ENCODE measurements around the gene ZNF215. TPM values are rescaled to one million over a fixed set of nuclear protein-coding genes. Genes with fewer than 3 reads are reported as not detected.
"Not testable (repeated sequence)": the region's sequence is repeated elsewhere in the genome, so short reads cannot be mapped to it uniquely, and the experiment has no call there.

ZNF215 gene
- 1.5 TPM for total RNA-seq

DNA sequence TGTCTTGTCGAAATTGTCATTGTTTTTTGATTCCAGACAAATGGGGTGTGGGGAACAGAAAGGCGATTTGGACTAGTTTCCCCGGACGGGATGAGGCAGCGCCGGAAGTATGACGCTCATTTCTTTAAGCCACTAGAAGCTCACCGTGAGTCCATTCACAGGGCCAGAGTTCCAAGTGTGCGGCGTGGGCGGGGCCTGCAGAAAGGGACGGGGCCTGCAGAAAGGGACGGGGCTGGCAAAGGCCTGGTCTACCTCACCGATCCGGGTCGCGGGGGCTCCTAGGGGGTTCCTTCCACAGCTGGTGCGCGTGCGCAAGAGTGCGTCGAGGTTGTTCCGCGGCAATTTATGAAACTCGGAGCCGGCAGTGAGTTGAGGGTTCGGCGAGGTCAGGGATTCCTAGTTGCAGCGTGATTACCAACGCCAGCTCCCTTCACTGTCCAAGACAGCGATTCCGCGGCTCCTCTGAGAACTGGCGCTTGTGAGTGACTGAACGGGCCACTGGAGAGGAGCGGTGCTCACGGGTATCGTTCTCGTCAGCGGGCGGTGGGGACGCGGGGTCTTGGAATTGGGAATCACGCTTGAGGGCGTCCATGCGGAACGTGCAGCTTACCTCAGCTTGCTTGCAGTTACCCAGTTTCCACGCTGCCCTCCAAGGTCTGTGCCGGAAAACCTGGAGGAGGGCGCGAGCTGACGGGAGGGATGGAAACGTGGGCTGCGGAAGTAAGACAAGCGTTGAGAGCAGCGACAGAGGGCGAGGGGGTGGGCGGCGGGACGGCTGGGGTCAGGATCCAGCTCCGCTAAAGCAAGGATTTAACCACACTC lies at the start of gene ZNF215:
TSS of gene ZNF215 (plus strand) at position 219 of the 822 bp plus-strand sequence. CDS start 5,847 bp downstream, outside the sequence.
- peak; percentile 42 for DNase-seq (ENCODE audit: low spot score)

DNA sequence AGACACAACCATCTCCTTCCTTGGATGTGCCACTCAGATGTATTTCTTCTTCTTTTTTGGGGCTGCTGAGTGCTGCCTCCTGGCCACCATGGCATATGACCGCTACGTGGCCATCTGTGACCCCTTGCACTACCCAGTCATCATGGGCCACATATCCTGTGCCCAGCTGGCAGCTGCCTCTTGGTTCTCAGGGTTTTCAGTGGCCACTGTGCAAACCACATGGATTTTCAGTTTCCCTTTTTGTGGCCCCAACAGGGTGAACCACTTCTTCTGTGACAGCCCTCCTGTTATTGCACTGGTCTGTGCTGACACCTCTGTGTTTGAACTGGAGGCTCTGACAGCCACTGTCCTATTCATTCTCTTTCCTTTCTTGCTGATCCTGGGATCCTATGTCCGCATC lies 49.3 kb upstream of the ZNF215 start:
- no peak for DNase-seq (ENCODE audit: low spot score)

DNA sequence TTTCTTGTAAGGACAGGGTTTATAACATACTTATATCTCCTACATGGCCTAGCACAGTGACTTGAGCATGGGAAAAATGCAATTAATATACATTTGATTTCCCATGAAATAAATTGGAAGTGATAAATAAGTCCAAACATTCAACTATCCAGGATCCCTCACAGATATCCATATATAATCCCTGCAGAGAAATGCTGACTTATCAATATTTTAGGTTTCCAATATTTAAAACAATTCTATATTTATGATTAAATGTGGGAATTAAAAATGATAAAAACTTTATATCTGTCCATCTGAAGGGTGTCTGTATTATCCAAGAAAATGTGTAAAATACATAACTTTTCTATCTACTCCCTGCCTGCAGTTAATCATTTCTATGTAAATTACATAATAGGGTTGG lies 43.5 kb upstream of the ZNF215 start:
- no peak for DNase-seq (ENCODE audit: low spot score)

- not testable (repeated sequence) for DNase-seq (ENCODE audit: low spot score)
Observed at GRCh38 chr11:6887711-6888110, 38.5 kb upstream of the ZNF215 start.

DNA sequence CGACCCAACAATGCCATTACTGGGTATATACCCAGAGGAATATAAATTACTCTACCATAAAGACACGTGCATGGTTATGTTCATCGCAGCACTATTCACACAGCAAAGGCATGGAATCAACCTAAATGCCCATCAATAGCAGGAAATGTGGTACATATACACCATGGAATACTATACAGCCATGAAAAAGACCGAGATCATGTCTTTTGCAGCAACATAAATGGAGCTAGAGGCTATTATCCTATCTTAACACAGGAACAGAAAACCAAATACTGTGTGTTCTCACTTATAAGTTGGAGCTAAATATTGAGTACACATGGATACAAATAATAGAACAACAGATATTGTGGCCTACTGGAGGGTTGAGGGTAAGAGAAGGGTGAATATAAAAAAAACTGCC lies 37.4 kb upstream of the ZNF215 start:
- no peak for DNase-seq (ENCODE audit: low spot score)

GRCh38 chr11:6889835-6890234 lies 36.4 kb upstream of the ZNF215 start:
- no peak for DNase-seq (ENCODE audit: low spot score)

DNA sequence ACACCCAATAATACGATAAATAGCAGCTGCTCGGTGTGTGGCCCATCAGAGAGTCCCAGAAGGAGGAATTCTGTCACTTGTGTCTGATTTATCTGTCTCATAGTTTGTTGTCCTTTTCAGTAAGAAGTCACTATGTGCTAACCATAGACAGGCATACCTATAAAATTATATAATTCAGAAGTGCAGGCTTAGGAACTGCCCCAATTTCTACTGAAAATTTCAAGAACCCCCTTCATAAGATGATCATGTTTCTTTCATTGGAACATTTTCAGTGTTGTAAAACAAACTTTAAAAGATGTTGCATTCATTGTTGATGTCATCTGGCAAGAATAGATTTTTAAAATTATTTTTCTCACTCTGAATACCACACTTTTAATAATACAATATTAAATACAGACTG lies 33.8 kb upstream of the ZNF215 start, which contains the start of gene OR2D2:
TSS of gene OR2D2 (minus strand) at position 101 of the 400 bp plus-strand sequence. CDS start at position 101, 0 bp downstream.
- no peak for DNase-seq (ENCODE audit: low spot score)

DNA sequence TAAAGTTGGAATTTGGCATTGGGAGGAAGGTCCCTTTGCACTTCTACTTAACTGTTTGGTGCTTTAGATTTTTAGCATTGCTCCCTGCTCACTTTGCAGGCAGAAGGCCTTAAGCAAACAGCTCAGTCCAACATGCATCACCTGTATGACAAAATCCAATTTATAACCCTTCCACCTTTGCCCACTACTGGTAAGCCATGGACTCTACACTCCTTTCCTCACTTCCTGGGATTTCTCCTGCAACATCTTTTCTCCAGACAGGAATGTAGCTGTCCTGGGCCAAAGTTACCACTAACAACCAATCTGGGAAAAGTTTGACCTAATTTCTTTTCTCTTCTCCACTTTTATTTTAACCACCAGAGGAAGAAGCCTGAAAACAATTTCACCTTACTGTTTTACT lies 32.1 kb upstream of the ZNF215 start:
- DNase-seq (ENCODE audit: low spot score), result no peak

DNA sequence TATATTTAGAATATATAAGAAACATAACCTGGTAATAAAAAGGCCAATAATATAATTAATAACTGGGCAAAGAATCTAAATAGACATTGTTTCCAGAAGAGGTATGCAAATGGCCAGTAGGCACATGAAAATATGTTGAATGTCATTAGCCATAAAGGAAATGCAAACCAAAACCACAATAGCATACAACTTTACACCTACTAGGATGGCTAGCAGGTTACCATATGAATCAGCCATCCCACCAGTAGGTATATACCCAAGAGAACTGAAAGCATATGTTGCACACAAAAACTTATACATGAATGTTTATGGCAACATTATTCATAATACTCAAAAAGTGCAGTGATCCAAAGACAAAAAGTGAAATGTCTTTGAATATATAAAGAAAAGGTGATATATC lies 31.2 kb upstream of the ZNF215 start:
- DNase-seq (ENCODE audit: low spot score), result no peak

DNA sequence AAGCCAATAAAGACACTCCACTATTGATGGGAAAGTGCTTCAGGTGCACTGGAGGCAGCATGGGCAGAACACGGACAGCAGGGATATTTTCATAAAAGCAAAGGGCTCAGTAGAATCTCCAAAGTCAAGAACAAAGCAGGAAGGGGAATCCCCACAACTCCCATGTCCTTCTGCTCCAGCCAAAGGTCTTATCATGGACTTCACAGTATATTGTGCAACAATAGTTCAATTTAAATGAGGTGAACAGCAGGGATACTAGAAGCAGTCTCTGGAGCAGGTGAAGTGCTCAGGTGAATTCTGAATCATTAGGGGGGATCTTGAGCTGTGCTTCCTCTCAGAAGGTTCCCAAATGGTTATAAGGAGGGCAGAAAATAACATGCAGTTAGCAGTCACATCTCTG lies 27.3 kb upstream of the ZNF215 start:
- DNase-seq (ENCODE audit: low spot score), result no peak

DNA sequence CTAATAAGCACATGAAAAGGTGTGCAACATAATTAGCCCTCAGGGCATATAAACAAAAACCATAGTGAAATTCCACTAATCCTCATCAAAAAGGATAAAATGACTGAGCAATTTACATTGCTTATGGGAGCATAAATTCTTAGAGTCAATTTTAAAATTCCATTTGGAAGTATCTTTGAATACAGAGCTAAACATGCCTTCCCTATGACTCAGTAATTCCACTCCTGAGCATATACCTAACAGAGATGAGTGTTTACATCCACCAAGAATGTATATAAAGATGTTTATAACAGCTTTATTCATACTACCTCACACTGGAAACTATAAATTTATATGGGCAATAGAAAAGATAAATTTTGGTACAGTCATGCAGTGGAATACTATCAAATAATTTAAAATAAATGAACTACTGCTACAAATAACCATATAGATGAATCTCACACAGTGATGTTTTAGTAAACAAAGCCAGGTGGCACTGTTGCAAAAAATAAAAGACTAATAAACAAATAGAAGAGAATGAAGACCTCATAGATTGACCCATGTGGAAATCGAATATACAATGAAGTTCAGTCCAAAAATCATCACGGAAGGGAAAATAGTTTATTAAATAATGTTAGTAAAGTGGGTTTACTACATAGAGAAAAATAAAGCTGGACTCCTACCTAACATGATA lies 25.8 kb upstream of the ZNF215 start:
- no peak for DNase-seq (ENCODE audit: low spot score)

- DNase-seq (ENCODE audit: low spot score), result not testable (repeated sequence)
Observed at GRCh38 chr11:6904804-6905203, 21.4 kb upstream of the ZNF215 start.

GRCh38 chr11:6911378-6911777 lies 14.8 kb upstream of the ZNF215 start:
- DNase-seq (ENCODE audit: low spot score), result no peak

GRCh38 chr11:6911948-6912347 lies 14.3 kb upstream of the ZNF215 start:
- no peak for DNase-seq (ENCODE audit: low spot score)

DNA sequence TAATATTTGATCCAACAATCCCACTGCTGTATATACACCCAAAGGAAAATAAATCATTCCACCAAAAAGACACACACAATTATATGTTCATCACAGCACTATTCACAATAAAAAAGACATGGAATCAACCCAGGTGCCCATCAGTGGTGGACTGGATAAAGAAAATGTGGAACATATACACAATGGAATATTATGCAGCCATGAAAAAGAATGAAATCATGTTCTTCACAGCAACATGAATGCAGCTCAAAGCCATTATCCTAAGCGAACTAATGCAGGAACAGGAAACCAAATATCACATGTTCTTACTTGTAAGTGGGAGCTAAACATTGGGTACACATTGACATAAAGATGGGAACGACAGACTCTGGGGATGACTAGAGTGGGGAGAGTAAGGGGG lies 6.5 kb upstream of the ZNF215 start:
- DNase-seq (ENCODE audit: low spot score), result no peak

DNA sequence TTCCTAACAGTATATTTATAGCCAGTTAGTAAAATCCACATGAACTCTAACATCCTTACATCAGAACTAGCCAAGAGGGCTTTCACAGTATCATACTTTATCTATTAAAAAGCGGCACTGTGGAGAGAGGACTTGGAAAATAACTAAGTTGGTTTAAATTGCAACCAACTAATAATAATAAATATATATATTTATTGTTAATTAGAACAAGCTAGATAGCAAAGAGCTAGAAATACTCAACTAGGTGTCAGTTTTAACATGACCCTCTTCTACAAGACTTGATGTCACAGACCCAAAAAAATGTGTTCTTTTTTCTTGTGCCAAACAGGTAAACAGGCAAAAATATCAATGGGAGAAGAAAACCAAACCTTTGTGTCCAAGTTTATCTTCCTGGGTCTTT lies 5.5 kb upstream of the ZNF215 start, which contains the start of gene OR2D3:
TSS of gene OR2D3 (plus strand) at position 301 of the 400 bp plus-strand sequence. CDS start at position 301, 0 bp downstream.
- no peak for DNase-seq (ENCODE audit: low spot score)

DNA sequence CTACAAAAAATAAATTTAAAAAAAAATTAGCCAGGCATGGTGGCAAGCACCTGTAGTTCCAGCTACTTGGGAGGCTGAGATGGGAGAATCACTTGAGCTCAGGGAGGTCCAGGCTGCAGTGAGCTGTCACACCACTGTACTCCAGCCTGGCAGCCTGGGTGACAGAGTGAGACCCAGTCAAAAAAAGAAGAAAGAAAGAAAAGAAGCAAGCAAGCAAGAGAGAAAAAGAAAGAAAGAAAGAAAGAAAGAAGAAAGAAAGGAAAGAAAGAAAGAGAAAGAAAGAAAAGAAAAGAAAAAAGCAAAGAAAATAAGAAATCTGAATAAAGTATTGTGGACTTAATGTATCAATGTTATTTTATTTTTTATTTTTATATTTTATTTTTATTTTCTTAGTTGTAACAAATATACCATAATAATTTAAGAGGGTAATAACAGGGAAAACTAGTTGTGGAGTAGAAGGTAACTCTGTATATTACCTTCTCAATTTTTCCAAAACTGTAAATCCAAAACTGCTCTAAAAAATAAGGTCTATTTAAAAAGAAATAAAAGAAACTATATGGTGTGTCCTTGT lies 1.1 kb upstream of the ZNF215 start:
- no peak for DNase-seq (ENCODE audit: low spot score)

DNA sequence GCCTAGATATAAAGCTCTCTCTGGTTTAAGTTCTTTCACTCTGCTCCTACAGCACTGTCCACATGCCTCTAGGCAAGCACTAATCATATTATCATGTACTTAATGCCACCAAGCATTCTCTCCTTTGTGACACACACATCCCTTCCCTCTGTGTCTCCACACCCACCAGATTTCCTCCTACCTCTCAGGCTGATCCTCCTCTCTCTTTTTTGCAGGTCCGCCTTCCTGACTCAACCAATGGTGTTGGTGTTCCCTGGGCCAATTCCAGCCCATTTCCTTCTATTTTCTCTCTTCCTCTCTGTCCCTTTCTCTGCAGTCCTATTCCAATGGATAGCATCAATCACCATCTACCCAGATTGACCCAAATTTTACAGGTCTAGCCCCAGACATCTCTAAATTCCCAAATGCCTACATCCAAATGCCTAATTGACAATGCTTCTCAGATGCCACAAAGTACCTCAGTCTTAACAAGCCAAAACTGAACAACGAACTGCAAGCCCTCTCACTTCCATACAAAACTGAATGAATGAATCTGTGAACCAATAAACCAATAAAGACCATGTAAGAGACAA lies 504 bp upstream of the ZNF215 start:
- no peak for DNase-seq (ENCODE audit: low spot score)

DNA sequence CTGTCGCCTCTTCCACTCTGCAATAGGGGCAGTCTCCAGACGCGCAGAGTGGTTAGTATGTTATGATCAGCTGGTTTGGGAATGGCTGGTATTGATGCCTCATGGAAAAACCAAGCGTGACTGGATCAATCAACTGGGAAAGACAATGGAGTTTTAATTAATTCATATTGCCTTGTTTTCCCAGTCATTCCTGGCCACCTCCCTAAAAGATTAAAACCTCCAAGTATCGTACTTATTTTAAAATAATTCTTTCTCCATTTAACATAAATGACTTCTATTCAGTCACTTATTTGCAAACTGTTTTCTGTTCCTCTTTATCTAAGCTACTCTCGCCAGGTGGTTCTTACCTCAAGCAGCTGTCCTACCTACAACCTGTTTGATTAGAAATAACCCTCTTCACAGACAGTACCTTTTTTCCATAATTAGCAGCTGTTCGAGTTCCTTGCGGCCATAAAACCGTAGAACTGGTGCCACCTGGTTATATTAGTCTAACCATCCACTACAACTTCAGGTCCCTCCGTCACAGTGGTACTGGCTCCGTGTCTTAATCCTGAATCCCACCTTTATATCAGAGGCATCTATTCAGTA lies 898 bp downstream of the ZNF215 start:
- DNase-seq (ENCODE audit: low spot score), result no peak

DNA sequence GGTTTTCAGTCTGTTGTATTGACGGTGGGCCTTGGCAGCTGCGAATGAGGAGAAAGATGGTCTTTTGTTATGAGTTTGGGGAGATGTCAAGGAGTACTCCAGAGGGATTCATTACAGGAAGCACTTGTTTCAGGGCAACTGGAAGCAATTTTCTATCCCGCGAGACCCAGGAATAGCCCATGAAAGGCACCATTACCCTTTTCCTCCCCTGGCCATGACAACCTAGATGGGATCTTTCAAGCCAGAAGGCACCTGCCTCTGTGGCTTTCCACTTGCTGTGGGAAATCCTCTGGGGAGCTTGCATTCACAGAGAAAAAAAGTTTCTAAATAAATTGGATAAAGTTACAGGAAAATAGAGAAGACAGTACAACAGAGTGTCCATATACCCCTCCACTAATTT lies 2.7 kb downstream of the ZNF215 start:
- no peak for DNase-seq (ENCODE audit: low spot score)

DNA sequence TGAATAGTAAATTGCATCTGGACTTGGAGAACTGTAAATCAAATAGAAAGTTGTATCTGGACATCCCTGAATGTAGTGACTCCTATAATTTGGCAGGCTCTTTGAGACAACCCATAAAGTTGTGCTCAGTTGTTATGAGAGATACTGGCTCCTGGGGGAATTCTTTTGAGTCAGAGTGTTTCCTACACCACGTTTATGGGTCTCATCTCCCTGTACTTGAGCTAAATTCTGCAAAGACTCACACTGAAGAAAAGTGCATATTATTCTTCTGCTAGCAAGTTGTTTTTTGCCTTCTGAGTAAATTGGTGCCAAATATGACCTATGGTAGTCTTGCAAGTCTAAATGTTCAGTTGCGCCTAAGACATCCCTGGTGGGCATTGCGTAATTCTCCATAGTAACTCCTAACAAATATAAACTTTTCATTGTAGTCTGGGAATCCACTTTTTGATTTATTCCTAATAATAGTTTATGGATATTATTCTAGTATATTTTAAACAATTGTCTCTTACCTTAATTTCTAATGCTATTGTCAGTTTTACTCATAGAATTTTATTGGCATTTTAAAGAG lies 5.0 kb downstream of the ZNF215 start:
- no peak for DNase-seq (ENCODE audit: low spot score)

DNA sequence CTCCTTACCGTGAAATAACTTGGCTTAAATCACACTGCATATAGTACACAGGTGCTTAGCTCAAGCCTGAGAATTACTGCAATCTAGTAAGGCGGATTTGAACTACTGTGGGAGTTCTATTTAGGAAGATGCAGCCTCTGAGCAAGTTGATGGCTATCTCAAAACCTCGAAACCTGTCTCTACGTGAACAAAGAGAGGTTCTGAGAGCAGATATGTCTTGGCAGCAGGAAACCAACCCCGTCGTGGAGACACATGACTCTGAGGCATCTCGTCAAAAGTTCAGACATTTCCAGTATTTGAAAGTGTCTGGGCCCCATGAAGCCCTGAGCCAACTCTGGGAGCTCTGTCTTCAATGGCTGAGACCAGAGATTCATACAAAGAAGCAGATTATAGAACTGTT lies 5.9 kb downstream of the ZNF215 start:
- DNase-seq (ENCODE audit: low spot score), result no peak
